Left colon (tissue), 2 donors: Measurements from ENCODE around the gene ANKS1B. TPM values are rescaled to one million over a fixed set of nuclear protein-coding genes. Genes with fewer than 3 reads are reported as not detected.
"Not testable (repeated sequence)": the region's sequence is repeated elsewhere in the genome, so short reads cannot be mapped to it uniquely, and the experiment has no call there.

Experiments
- ATAC-seq: fragments of 200-7000 bp; cut with Tn5 transposase; one replicate; pipeline ENCODE4 v1.9.1; 2020; ENCODE audit warnings: mild to moderate bottlenecking, moderate library complexity
- DNase-seq, 2 donors: peaks; one replicate each; pipeline ENCODE4 v3.0.0-alpha.2; 2020
- intact Hi-C, 2 donors: fragments of 100-400 bp; cut with DNase I in 1 of 2; cut with micrococcal nuclease in 1 of 2; formaldehyde crosslinking; loops; one replicate each; pipeline versions ENCODE4 v1.11.2 to v1.14.0; 2022; cut with DNase I, micrococcal nuclease
- total RNA-seq, 2 donors: library from RNA; stranded (reverse); fragmentation: NEBNext Ultra II Directional; extraction: Animal tissue kit (Norgen Biotek cat#: 25700); gene quantifications; one replicate each; pipeline ENCODE4 v1.2.1, GENCODE V29; 2021
- donor health status: DM: no; HTN: no; CAD: no.
- donor health status: DM: yes; HTN: yes; CAD: no.

ANKS1B gene
- total RNA-seq, 2 donors from 2014 or later, result 1.1 to 4.1 TPM

DNA sequence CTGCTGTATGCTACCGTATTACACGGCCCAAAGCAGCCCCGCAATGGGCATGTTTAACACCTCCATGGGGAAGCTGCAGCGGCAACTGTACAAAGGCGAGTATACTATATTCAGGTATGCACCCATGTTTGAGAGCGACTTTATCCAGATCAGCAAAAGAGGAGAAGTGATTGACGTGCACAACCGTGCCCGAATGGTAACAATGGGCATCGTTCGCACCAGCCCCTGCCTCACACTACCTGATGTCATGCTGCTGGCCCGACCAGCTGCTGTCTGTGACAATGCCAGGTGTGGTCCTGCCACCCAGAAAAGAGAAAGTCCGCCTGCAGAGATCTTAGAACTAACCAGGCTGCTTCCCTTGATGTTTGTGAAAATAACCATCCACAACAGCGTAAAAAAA is 336.6 kb downstream of the ANKS1B start:
- DNase-seq (no peak), ATAC-seq (no peak)
- intact Hi-C loops, result no loop called here

DNA sequence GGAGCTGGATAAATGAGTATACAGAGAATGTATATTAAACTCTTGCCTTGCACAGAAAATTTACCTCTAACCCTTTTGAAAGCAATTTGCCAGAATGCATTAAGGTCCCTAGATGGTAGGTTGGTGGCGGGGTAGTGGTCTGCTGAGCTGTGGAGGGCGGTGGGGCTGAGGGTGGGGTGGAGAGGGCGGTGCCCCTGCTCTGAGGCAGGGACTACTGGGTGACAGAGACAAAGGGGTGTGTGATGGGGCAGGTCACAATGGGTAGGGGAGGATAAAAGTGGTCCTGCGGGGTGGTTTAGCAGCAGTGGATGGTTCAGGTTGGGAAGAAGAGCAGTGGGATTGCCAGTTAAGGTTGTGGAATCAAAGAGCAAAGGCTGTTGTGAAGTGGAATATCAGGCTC is 337.3 kb downstream of the ANKS1B start, which contains the start of gene GARIN6:
GARIN6 (plus strand) TSS at position 301 of the 400 bp plus-strand sequence. CDS start 422 bp downstream, outside the sequence.
- intact Hi-C loops, result no loop called here
- DNase-seq, result no peak
- no peak for ATAC-seq

GRCh38 chr12:99644629-99645028 is 340.1 kb downstream of the ANKS1B start:
- no peak for DNase-seq
- intact Hi-C loops, result no loop called here
- no peak for ATAC-seq

DNA sequence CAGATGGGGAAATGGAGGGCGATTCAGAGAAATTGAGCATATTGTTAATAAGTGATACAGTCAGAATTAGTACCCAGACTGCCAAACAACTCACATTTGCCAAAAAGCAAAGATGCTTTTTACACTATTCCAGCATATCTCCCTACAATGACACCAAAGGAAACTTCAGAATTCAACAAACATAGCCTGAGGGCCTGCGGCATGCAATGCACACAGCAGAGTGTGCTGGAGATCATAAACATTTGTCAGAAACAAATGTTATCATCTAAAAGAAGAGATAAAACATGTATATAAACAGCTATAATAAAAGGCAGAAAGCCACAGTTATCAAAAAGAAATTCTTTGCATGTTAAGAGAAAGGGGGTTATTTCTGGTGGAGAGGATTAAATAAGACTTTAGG is 357.3 kb downstream of the ANKS1B start:
- intact Hi-C loops, result no loop called here
- ATAC-seq, result no peak

GRCh38 chr12:99624591-99624990 is 360.1 kb downstream of the ANKS1B start:
- ATAC-seq, intact Hi-C loops, DNase-seq: not testable (repeated sequence)

More for the DNA sequence above, 357.3 kb downstream of the ANKS1B start:
- no peak for DNase-seq

DNA sequence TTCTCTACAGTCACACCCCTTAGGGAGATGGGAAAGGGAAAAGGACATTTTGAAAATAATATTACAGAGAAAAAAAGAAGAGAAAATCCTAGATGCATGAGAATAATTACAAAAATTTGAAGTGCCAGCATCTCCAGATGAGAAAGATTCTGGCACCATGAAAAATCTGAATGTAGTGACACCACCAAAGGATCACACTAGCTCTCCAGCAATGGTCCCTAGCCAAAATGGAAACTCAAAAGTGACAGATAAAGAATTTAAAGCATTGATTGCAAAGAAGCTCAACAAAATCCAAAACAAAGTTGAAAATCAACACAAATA is 364.6 kb downstream of the ANKS1B start:
- intact Hi-C loops, result no loop called here
- DNase-seq (no peak), ATAC-seq (no peak)

DNA sequence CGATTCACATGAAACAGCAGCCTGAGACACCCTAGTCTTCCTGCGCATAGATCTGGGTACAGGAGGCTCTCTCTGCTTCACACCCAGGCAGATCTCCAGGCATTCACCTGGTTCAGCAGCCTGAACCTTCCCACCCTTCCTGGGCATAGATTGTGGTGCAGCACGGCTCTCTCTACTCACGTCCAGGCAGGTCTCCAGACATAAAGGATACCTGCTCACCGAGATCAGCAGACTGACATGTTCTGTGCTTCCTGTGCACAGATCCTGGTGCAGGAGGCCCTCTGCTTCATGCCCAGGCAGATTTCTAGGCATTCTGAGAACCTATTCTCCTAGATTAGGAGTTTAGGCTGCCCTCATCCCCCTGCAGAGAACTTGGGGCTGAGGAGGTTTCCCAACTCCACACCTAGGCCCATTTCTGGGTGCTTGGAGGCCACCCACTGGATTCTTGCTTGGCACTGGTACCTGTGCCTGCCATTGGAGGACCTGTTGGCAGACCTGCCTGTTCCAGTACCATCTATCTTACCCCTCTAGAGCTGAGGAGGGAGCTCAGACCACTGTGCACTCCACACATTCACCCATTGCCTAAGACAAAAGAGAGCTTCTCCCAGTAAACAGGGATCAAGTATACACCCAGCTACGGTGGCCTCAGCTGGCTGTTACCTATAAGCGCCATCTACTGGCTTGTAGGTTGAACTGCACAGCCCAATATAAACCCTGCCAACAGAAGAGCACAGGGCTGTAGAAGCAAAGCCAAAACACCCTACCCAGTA is 365.2 kb downstream of the ANKS1B start:
- no peak for DNase-seq
- no peak for ATAC-seq
- intact Hi-C loops, result no loop called here

GRCh38 chr12:99618657-99619056 is 366.1 kb downstream of the ANKS1B start:
- intact Hi-C loops, result no loop called here
- DNase-seq (no peak), ATAC-seq (no peak)

- intact Hi-C loops, result no loop called here
- no peak for ATAC-seq
- no peak for DNase-seq
Measured at GRCh38 chr12:99611599-99611998, 373.1 kb downstream of the ANKS1B start.

DNA sequence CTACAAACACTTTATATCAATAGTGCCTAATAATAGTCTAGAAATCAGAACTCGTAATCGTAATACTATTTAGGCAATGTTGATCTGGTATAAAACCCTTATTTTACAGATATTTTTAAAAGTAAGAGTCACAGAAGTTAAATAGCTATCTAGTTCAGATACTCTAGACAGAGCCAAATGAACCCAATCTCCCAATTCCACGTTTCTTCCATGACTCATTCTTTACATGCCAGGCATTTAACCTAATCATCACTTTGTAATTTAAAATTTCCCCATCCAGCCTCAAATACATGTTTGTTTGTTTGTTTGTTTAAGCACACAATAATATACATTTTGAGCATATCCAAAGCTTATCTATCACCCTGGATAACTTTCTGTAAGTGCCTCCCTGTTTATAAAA is 373.6 kb downstream of the ANKS1B start:
- ATAC-seq (no peak), DNase-seq (no peak)
- intact Hi-C loops, result no loop called here

DNA sequence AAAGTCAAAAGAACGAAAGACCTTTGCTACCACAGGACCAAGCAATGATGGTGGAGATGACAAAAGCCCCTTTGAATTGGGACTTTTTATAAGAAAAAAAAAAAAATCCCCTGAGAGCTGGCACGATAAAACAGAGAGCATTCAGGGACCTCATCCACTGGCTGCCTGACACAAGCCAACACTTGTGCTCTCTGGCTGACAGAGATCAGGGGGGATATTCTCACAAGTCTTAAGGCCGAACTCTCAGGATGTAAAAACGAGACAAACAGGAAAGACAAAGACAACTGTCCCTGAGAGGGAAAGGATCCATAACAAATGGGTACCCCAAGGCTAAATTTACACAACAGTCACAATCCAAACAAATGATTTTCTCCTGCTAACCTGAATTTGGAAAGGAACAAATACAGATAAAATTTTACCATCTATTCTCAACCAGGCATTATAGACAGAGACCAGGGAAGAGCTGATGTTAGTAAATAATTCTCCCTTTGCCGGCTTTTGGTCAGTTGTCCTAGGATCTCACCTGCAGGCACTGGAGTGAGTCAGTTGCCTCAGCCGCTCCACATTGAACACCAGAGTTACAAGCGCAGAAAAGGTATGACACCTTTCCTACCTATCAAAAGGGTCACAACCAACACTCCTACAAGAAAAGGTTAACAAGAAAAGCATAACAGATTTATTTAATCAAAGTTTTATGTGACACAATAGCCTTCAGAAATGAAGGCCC is 375.1 kb downstream of the ANKS1B start:
- intact Hi-C loops, result no loop called here
- no peak for ATAC-seq

DNA sequence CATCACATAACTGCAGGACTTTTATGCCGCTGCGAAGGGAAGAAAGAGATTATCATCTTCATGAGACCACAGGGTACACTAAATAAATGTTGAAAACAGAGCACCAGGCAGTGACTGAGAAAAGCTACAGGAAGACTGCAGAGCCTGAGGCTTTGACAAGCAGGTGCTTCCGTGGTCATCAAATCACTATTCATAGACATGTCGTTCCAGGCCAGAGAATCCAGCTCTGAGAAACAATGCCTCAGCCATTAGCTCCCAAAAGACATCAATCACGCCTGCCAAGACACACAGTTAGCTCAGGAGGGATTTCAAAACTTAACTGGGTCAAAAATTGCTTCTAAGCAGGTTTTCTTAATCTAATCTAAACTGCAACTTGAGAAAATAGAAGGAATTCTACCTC is 384.3 kb downstream of the ANKS1B start:
- no peak for DNase-seq
- intact Hi-C loops, result loop anchor here in 1 of 2 donors (5.0 kb wide), 1 partner anchor 68 kb away; no protein-coding TSS in a partner anchor
- ATAC-seq, result no peak

More for the DNA sequence above, 375.1 kb downstream of the ANKS1B start:
- DNase-seq, result no peak

DNA sequence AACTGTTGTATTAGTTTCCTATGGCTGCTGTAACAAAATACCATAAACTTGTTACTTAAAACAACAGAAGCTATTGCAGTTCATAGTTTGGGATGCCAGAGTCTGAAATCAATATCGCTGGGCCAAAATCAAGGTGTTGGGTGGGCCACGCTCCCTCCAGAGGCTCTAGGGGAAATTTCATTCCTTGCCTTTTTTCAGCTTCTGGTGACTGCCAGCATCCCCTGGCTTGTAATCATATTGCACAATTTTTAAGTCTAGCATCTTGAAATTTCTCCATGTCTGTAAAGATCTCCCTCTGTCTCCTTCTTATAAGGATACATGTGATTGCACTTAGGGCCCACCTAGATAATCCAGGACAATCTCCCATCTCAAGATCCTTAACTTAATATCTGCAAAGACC is 386.0 kb downstream of the ANKS1B start:
- intact Hi-C loops, result no loop called here
- DNase-seq (no peak), ATAC-seq (no peak)

GRCh38 chr12:99596762-99597161 is 388.0 kb downstream of the ANKS1B start:
- intact Hi-C loops, result no loop called here
- no peak for ATAC-seq

DNA sequence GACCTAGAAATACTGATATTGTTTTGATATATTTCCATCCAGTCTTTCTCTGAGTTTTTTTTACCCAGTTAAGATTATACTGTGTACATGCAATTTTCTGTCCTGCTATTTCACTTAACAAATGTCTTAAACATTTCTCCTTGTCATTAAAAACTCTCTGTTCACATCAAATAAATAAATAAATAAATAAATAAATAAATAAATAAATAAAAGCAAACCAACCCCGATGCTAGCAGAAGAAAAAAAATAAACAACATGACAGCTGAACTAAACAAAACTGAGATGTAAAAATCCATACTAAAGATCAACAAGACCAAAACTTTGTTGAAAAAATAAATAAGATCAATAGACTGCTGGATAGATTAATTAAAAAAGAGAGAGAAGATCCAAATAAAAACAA is 407.6 kb downstream of the ANKS1B start:
- intact Hi-C loops, DNase-seq, ATAC-seq: not testable (repeated sequence)

More at GRCh38 chr12:99596762-99597161, 388.0 kb downstream of the ANKS1B start:
- no peak for DNase-seq

DNA sequence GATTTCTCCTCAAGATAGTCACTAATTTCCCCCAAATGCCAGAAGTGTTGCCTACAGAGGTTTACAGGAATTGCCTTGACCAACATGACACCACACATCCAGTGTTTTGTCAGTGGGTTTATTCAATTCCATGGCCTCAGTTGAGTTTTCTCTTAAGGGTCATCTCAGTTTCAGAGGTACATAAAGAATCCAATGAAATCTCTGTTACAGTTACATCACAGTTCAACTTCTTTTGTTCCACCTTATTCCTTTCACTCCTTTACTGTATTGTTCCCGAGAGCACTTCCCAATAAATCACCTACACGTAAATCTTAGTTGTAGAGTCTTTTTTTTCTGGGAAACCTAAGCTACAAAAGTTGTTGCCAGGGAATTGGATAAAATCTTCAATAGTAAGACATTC is 410.8 kb downstream of the ANKS1B start:
- intact Hi-C loops, result no loop called here
- DNase-seq, result no peak
- ATAC-seq, result no peak

DNA sequence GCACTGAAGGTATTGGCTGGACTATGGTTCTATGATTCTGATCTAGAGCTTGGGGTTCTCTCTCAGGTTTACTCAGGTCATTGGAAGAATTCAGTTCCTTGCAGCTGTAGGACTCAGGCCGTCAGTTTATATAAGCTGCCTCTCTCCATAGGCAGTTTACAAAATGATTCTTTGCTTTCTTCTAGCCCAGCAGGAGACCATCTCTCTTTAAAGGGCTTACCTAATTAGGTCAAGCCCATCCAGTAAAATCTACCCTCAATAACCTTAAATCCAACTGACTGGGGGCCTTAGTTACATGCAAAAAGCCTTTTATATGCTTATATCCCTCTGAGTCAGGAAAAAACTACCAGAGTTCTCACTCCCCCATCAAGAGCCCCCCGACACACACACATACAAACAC is 417.7 kb downstream of the ANKS1B start:
- DNase-seq (no peak), ATAC-seq (no peak)
- intact Hi-C loops, result no loop called here

DNA sequence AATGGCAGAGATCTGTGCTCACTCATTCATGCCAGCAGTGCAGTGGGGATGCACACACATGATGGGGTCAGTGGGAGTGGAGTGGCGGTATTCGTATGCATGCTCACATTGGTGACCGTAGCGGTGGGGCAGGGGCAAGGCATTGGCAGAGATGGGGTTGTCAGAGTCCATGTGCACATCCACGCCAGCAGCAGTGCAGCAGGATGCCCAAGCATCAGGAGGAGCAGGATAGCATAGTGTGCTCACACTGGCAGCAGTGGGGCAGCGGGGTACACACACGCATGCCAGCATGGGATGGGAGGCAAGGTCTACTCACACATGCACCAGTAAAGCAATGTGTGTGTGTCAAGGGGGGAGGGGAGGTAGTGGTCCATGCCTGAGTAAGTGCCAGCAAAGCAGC is 426.6 kb downstream of the ANKS1B start:
- no peak for ATAC-seq
- no peak for DNase-seq
- intact Hi-C loops, result no loop called here

DNA sequence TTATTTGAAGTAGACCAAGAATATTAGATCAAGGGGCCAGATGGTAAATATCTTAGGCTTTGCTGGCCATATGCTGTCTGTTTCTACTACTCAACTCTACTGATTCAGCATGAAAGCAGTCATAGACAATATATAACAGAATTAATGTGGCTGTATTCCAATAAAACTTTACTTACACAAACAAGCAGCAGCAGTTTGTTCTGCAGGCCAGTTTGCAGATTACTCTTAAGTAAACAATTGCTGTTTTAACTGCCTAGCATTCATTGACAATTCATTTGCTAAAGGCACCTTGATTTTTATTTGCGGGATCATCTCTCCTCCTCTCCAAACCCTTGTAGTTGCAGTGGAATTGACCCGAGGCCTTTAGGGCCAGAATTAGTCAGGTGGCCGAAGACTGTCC is 431.3 kb downstream of the ANKS1B start:
- DNase-seq (no peak), ATAC-seq (no peak)
- intact Hi-C loops, result no loop called here

DNA sequence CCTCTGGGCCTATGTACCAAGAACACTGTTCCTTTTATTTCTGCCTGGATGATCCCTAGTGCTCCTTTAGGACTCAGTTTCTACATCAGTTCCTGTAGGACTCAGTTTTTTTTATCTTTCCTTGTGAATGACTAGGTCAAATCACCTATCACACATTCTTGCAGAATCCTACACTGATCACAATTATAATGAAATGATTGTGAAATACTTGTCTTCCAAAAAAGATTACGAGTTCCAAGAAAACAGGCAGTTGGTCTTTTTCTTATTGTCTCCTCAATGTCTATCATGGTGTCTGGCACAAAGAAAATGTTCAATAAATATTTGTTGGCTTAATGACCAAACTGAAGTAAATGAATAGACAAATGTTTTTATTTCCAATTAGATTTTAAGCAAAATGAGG is 432.7 kb downstream of the ANKS1B start:
- intact Hi-C loops, result no loop called here
- DNase-seq (no peak), ATAC-seq (no peak)
